Retina (tissue), 1 donor: ENCODE results near the gene GRAP.

Source experiments
- DNase-seq: peaks from one replicate; pipeline ENCODE4 v3.0.0-alpha.2; 2016

GRAP gene

GRCh38 chr17:19017804-19018599 is 28.8 kb downstream of the GRAP start:
- DNase-seq = no peak

GRCh38 chr17:19017401-19017800 is 29.4 kb downstream of the GRAP start:
- DNase-seq = no peak

- no peak for DNase-seq
Measured at GRCh38 chr17:19016881-19017280, 29.9 kb downstream of the GRAP start.

GRCh38 chr17:19016297-19016696 is 30.5 kb downstream of the GRAP start:
- no peak for DNase-seq

- DNase-seq = no peak
Measured at GRCh38 chr17:19015428-19015827, 31.3 kb downstream of the GRAP start.

- DNase-seq = no peak
Measured at GRCh38 chr17:19014628-19015215, 32.0 kb downstream of the GRAP start.

- no peak for DNase-seq
Measured at GRCh38 chr17:19013806-19014627, 32.7 kb downstream of the GRAP start.

GRCh38 chr17:19013226-19013625 is 33.5 kb downstream of the GRAP start:
- no peak for DNase-seq

- no peak for DNase-seq
Measured at GRCh38 chr17:19012171-19013080, 34.3 kb downstream of the GRAP start.

- DNase-seq = no peak
Measured at GRCh38 chr17:19011581-19011980, 35.2 kb downstream of the GRAP start.

- no peak for DNase-seq
Measured at GRCh38 chr17:19010729-19011505, 35.8 kb downstream of the GRAP start.

GRCh38 chr17:19009970-19010369 is 36.8 kb downstream of the GRAP start:
- DNase-seq = no peak

- no peak for DNase-seq
Measured at GRCh38 chr17:19006698-19007097, 40.1 kb downstream of the GRAP start.

GRCh38 chr17:19005789-19006430 is 40.8 kb downstream of the GRAP start:
- no peak for DNase-seq

- DNase-seq = no peak
Measured at GRCh38 chr17:19005137-19005773, 41.5 kb downstream of the GRAP start.

- DNase-seq = no peak
Measured at GRCh38 chr17:19004421-19005136, 42.2 kb downstream of the GRAP start, which contains the start of gene FAM83G. Gene FAM83G, minus strand, starts transcription at chr17:19004764. Its CDS starts 723 bp downstream, at chr17:19004041.

GRCh38 chr17:19003543-19004420 is 43.0 kb downstream of the GRAP start:
- DNase-seq = peak; percentile 73

- DNase-seq = no peak
Measured at GRCh38 chr17:19002805-19003542, 43.8 kb downstream of the GRAP start.
